ENCODE data around the gene ANKFN1.
A peak's percentile ranks its signal among the peaks of the same experiment; 100 is the strongest.

Gene ANKFN1

GRCh38 chr17:56314984-56315602 is 161.8 kb downstream of the ANKFN1 start:
- DNase-seq (ENCODE audit: low read depth) = no peak
- no peak for TF ChIP-seq CTCF (IDR thresholded peaks at IDR 0.05; ENCODE audit: control insufficient read depth, insufficient read depth, low read depth, low read length, missing control alignments)
- no peak overlapping the region for H3K4me3 ChIP-seq (ENCODE audit: control insufficient read depth, low read depth, low read length)

GRCh38 chr17:56316604-56317003 is 163.3 kb downstream of the ANKFN1 start:
- no peak for TF ChIP-seq CTCF (IDR thresholded peaks at IDR 0.05; ENCODE audit: control insufficient read depth, insufficient read depth, low read depth, low read length, missing control alignments)
- DNase-seq (ENCODE audit: low read depth) = no peak
- no peak overlapping the region for H3K4me3 ChIP-seq (ENCODE audit: control insufficient read depth, low read depth, low read length)

GRCh38 chr17:56317351-56318208 is 164.3 kb downstream of the ANKFN1 start:
- H3K4me3 ChIP-seq (ENCODE audit: control insufficient read depth, low read depth, low read length) = no peak overlapping the region
- no peak for TF ChIP-seq CTCF (IDR thresholded peaks at IDR 0.05; ENCODE audit: control insufficient read depth, insufficient read depth, low read depth, low read length, missing control alignments)
- no peak for DNase-seq (ENCODE audit: low read depth)

GRCh38 chr17:56319531-56319930 is 166.3 kb downstream of the ANKFN1 start:
- DNase-seq (ENCODE audit: low read depth) = peak; percentile 28
- no peak overlapping the region for H3K4me3 ChIP-seq (ENCODE audit: control insufficient read depth, low read depth, low read length)
- peak; percentile 45 for TF ChIP-seq CTCF (IDR thresholded peaks at IDR 0.05; ENCODE audit: control insufficient read depth, insufficient read depth, low read depth, low read length, missing control alignments)

GRCh38 chr17:56320443-56320842 is 167.2 kb downstream of the ANKFN1 start:
- no peak for DNase-seq (ENCODE audit: low read depth)
- no peak for TF ChIP-seq CTCF (IDR thresholded peaks at IDR 0.05; ENCODE audit: control insufficient read depth, insufficient read depth, low read depth, low read length, missing control alignments)
- H3K4me3 ChIP-seq (ENCODE audit: control insufficient read depth, low read depth, low read length) = no peak overlapping the region

GRCh38 chr17:56322991-56323390 is 169.7 kb downstream of the ANKFN1 start:
- DNase-seq (ENCODE audit: low read depth) = no peak
- no peak overlapping the region for H3K4me3 ChIP-seq (ENCODE audit: control insufficient read depth, low read depth, low read length)
- TF ChIP-seq CTCF (IDR thresholded peaks at IDR 0.05; ENCODE audit: control insufficient read depth, insufficient read depth, low read depth, low read length, missing control alignments) = no peak
